SU-DHL-6 (cell line): ENCODE data around the gene ADAMTS17.

Experiments used
- H2AFZ ChIP-seq: fragments of 200-600 bp; sonication (generic); 2 replicates; pipeline ENCODE4 v1.6.1; 2014; ENCODE audit warnings: low read depth, mild to moderate bottlenecking, moderate library complexity, mixed read lengths, antibody characterized with exemption, low read length; ENCODE audit not compliant: severe bottlenecking
- H3F3A ChIP-seq: fragments of 200-600 bp; shearing (Covaris generic); 2 replicates; pipeline ENCODE4 v1.6.0; 2016; ENCODE audit warnings: antibody characterized with exemption, mild to moderate bottlenecking; ENCODE audit not compliant: insufficient read depth
- H3K27ac ChIP-seq: fragments of 200-600 bp; sonication (generic); 2 replicates; pipeline ENCODE4 v1.5.1; 2016; ENCODE audit warnings: low read depth, mild to moderate bottlenecking, low read length, moderate library complexity, mixed read lengths
- H3K27me3 ChIP-seq: fragments of 200-600 bp; sonication (generic), shearing (Covaris generic); 2 replicates; pipeline ENCODE4 v1.6.0; 2014; ENCODE audit warnings: mild to moderate bottlenecking, low read length
- H3K36me3 ChIP-seq: fragments of 200-600 bp; sonication (generic); 2 replicates; pipeline ENCODE4 v1.6.1; 2014; ENCODE audit warnings: mild to moderate bottlenecking, low read length, mixed read lengths
- H3K4me2 ChIP-seq: fragments of 300-600, 200-600 bp; shearing (Covaris generic), sonication (generic); 2 replicates; pipeline ENCODE4 v1.6.0; 2014; ENCODE audit warnings: low read length, low read depth, mild to moderate bottlenecking; ENCODE audit not compliant: poor library complexity, severe bottlenecking
- H3K4me3 ChIP-seq: fragments of 200-600 bp; sonication (generic); 2 replicates; pipeline ENCODE4 v1.5.1; 2014; ENCODE audit warnings: antibody characterized with exemption, low read length, mild to moderate bottlenecking, mixed read lengths; ENCODE audit not compliant: insufficient read depth, poor library complexity, severe bottlenecking
- H3K79me2 ChIP-seq: fragments of 200-600 bp; sonication (generic); 2 replicates; pipeline ENCODE4 v1.6.1; 2014; ENCODE audit warnings: mild to moderate bottlenecking, low read length, moderate library complexity; ENCODE audit not compliant: insufficient read depth
- H3K9ac ChIP-seq: fragments of 200-600 bp; sonication (generic); 2 replicates; pipeline ENCODE4 v1.7.0; 2014; ENCODE audit warnings: mild to moderate bottlenecking, low read length
- H3K9me2 ChIP-seq: fragments of 200-600 bp; sonication (generic); replicated peaks from 2 replicates; pipeline ENCODE4 v1.6.1; 2014; ENCODE audit warnings: low read length; ENCODE audit not compliant: insufficient read depth
- H3K9me3 ChIP-seq: fragments of 200-600 bp; sonication (generic); 2 replicates; pipeline ENCODE4 v1.6.1; 2014; ENCODE audit warnings: low read length, mixed read lengths; ENCODE audit not compliant: insufficient read depth
- H4K20me1 ChIP-seq: fragments of 200-600 bp; sonication (generic); 2 replicates; pipeline ENCODE4 v1.6.1; 2014; ENCODE audit warnings: low read depth, mild to moderate bottlenecking, antibody characterized with exemption, low read length, moderate library complexity, mixed read lengths
- CTCF ChIP-seq: fragments of 200-600 bp; sonication (generic); IDR thresholded peaks from one replicate; pipeline ENCODE4 v1.5.1; 2017; ENCODE audit warnings: antibody characterized with exemption, mild to moderate bottlenecking, low read length, moderate library complexity; ENCODE audit not compliant: insufficient read depth, poor library complexity, severe bottlenecking
- EZH2phosphoT487 ChIP-seq: fragments of 200-600 bp; sonication (generic), shearing (Covaris generic); conservative IDR thresholded peaks from 2 replicates; pipeline ENCODE4 v1.6.1; 2018; ENCODE audit warnings: mild to moderate bottlenecking, antibody characterized with exemption, low read length, moderate library complexity, mixed read lengths

Gene ADAMTS17

GRCh38 chr15:99984491-99985243 is 357.1 kb downstream of the ADAMTS17 start:
- no peak overlapping the region for H3K4me3 ChIP-seq
- no peaks in the 10 kb centered on the region for H3F3A ChIP-seq
- H3K9me2 ChIP-seq: no peaks in the 10 kb centered on the region
- no peak overlapping the region for H2AFZ ChIP-seq
- no peak overlapping the region for H3K4me2 ChIP-seq
- no peaks in the 10 kb centered on the region; the same call in 1 of the 2 replicates for H3K27me3 ChIP-seq
- H3K27ac ChIP-seq: no peak overlapping the region
- H3K9me3 ChIP-seq: no peaks in the 10 kb centered on the region
- H3K36me3 ChIP-seq: no peaks in the 10 kb centered on the region
- no peaks in the 10 kb centered on the region for H3K79me2 ChIP-seq
- no peak overlapping the region for H3K9ac ChIP-seq
- TF ChIP-seq CTCF (no peak), EZH2phosphoT487 (no peak)
- H4K20me1 ChIP-seq: no peaks in the 10 kb centered on the region

DNA sequence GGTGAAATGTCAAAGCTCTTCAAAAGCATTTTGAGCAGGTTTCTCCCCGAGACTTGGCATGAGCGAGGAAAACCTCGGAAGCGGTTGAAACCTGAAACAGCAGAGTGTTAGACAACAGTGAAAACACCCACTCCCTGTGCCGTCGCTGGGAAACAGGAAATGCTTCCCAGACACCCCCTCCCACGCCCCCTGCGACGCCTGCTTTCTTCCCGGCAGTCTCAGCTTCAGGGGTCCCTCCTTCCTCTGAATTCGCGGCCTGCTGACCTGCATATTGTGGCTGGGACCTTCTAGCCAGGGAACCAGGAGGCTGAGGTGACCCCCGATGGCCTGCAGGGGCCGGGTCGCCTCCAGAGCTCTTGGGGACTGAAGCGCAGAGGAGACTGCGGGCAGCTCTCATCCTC is 357.9 kb downstream of the ADAMTS17 start:
- H3K9ac ChIP-seq: no peak overlapping the region
- H3K9me3 ChIP-seq: no peaks in the 10 kb centered on the region
- H3K36me3 ChIP-seq: no peaks in the 10 kb centered on the region
- no peaks in the 10 kb centered on the region for H3K79me2 ChIP-seq
- no peak overlapping the region for H3K4me2 ChIP-seq
- H4K20me1 ChIP-seq: no peaks in the 10 kb centered on the region
- H3K27ac ChIP-seq: no peak overlapping the region
- no peak for TF ChIP-seq CTCF
- no peaks in the 10 kb centered on the region for H3K9me2 ChIP-seq
- H3K4me3 ChIP-seq: no peak overlapping the region
- H3F3A ChIP-seq: no peaks in the 10 kb centered on the region
- no peak overlapping the region for H2AFZ ChIP-seq
- H3K27me3 ChIP-seq: no peaks in the 10 kb centered on the region; the same call in 1 of the 2 replicates

- Histone ChIP-seq H3F3A (no peaks in the 10 kb centered on the region), H3K27ac (no peak overlapping the region), H3K9me2 (no peaks in the 10 kb centered on the region), H3K9me3 (no peaks in the 10 kb centered on the region), H3K79me2 (no peaks in the 10 kb centered on the region), H3K4me2 (no peak overlapping the region), H3K36me3 (no peaks in the 10 kb centered on the region), H4K20me1 (no peaks in the 10 kb centered on the region), H3K27me3 (no peaks in the 10 kb centered on the region; the same call in 1 of the 2 replicates), H3K9ac (no peak overlapping the region), H2AFZ (no peak overlapping the region), H3K4me3 (no peak overlapping the region)
- TF ChIP-seq CTCF: no peak
- TF ChIP-seq EZH2phosphoT487: no peak
Measured at GRCh38 chr15:99983171-99983885, 358.4 kb downstream of the ADAMTS17 start.
